DOHH2 (cell line): ENCODE data around the gene YWHAE.

Source experiments
- H3F3A ChIP-seq: fragments of 200-600 bp; sonication (generic), shearing (Covaris generic); 2 replicates; pipeline ENCODE4 v1.6.0; 2016; ENCODE audit warnings: antibody characterized with exemption, mild to moderate bottlenecking; ENCODE audit not compliant: control insufficient read depth, insufficient read depth
- H3K27ac ChIP-seq: fragments of 200-600 bp; sonication (generic); 2 replicates; pipeline ENCODE4 v1.5.1; 2014; ENCODE audit warnings: low read depth, mild to moderate bottlenecking, low read length, moderate library complexity
- H3K27me3 ChIP-seq: fragments of 200-600 bp; sonication (generic); 2 replicates; pipeline ENCODE4 v1.6.1; 2014; ENCODE audit warnings: mild to moderate bottlenecking, low read length, mixed read lengths; ENCODE audit not compliant: control insufficient read depth
- H3K36me3 ChIP-seq: fragments of 200-600 bp; sonication (generic); 2 replicates; pipeline ENCODE4 v1.6.1; 2014; ENCODE audit warnings: mild to moderate bottlenecking, low read length, moderate library complexity, mixed read lengths; ENCODE audit not compliant: control insufficient read depth
- H3K4me1 ChIP-seq: fragments of 200-600 bp; sonication (generic); 2 replicates; pipeline ENCODE4 v1.6.1; 2014; ENCODE audit warnings: mild to moderate bottlenecking, low read length, mixed read lengths; ENCODE audit not compliant: control insufficient read depth
- H3K4me2 ChIP-seq: fragments of 200-600 bp; sonication (generic); 2 replicates; pipeline ENCODE4 v1.6.0; 2014; ENCODE audit warnings: mild to moderate bottlenecking, low read length, moderate library complexity
- H3K4me3 ChIP-seq: fragments of 200-600 bp; sonication (generic); 2 replicates; pipeline ENCODE4 v1.5.1; 2014; ENCODE audit warnings: mild to moderate bottlenecking, low read length, mixed read lengths
- H3K79me2 ChIP-seq: fragments of 200-600 bp; sonication (generic); 2 replicates; pipeline ENCODE4 v1.6.1; 2014; ENCODE audit warnings: mild to moderate bottlenecking, low read length, mixed read lengths; ENCODE audit not compliant: control insufficient read depth
- H3K9me2 ChIP-seq: fragments of 200-600 bp; sonication (generic); replicated peaks from 2 replicates; pipeline ENCODE4 v1.6.1; 2014; ENCODE audit warnings: mild to moderate bottlenecking, low read length, mixed read lengths; ENCODE audit not compliant: control insufficient read depth
- H3K9me3 ChIP-seq: fragments of 200-600 bp; sonication (generic); 2 replicates; pipeline ENCODE4 v1.6.1; 2014; ENCODE audit warnings: antibody characterized with exemption, low read length, mixed read lengths; ENCODE audit not compliant: control insufficient read depth, insufficient read depth
- H4K20me1 ChIP-seq: fragments of 200-600 bp; sonication (generic); 2 replicates; pipeline ENCODE4 v1.6.0; 2014; ENCODE audit warnings: low read depth, mild to moderate bottlenecking, antibody characterized with exemption, low read length, moderate library complexity; ENCODE audit not compliant: control insufficient read depth, insufficient read depth
- CTCF ChIP-seq: fragments of 200-600 bp; sonication (generic); IDR thresholded peaks from one replicate; pipeline ENCODE4 v1.5.1; 2014; ENCODE audit warnings: antibody characterized with exemption, mild to moderate bottlenecking, low read depth, low read length; ENCODE audit not compliant: poor library complexity, severe bottlenecking
- EZH2phosphoT487 ChIP-seq: fragments of 200-600 bp; sonication (generic); IDR thresholded peaks from 2 replicates; pipeline ENCODE4 v1.6.1; 2017; ENCODE audit warnings: borderline replicate concordance, mild to moderate bottlenecking, antibody characterized with exemption, low read length, moderate library complexity, mixed read lengths

Gene YWHAE

GRCh38 chr17:1315891-1316403 lies 84.1 kb downstream of the YWHAE start:
- Histone ChIP-seq H3K27me3 (peaks cover 5% of the 10 kb centered on the region; the same call in 1 of the 2 replicates), H3K79me2 (no peaks in the 10 kb centered on the region), H3K4me3 (no peak overlapping the region), H3F3A (no peaks in the 10 kb centered on the region), H4K20me1 (no peaks in the 10 kb centered on the region), H3K27ac (no peak overlapping the region), H3K9me2 (no peaks in the 10 kb centered on the region), H3K4me2 (no peak overlapping the region), H3K36me3 (no peaks in the 10 kb centered on the region), H3K9me3 (no peaks in the 10 kb centered on the region), H3K4me1 (no peaks in the 10 kb centered on the region)
- TF ChIP-seq CTCF (no peak), EZH2phosphoT487 (no peak)

GRCh38 chr17:1315409-1315808 lies 84.6 kb downstream of the YWHAE start:
- H3K4me1 ChIP-seq, result no peaks in the 10 kb centered on the region
- no peaks in the 10 kb centered on the region for H3K9me2 ChIP-seq
- no peaks in the 10 kb centered on the region for H4K20me1 ChIP-seq
- peaks cover 5% of the 10 kb centered on the region; the same call in 1 of the 2 replicates for H3K27me3 ChIP-seq
- H3K4me2 ChIP-seq, result no peak overlapping the region
- H3K9me3 ChIP-seq, result no peaks in the 10 kb centered on the region
- no peak overlapping the region for H3K4me3 ChIP-seq
- H3K79me2 ChIP-seq, result no peaks in the 10 kb centered on the region
- H3F3A ChIP-seq, result no peaks in the 10 kb centered on the region
- H3K36me3 ChIP-seq, result no peaks in the 10 kb centered on the region
- no peak overlapping the region for H3K27ac ChIP-seq
- no peak for TF ChIP-seq EZH2phosphoT487
- TF ChIP-seq CTCF, result no peak

GRCh38 chr17:1313270-1314005 lies 86.6 kb downstream of the YWHAE start:
- no peaks in the 10 kb centered on the region for H3K4me1 ChIP-seq
- no peaks in the 10 kb centered on the region for H3K9me3 ChIP-seq
- H3K27ac ChIP-seq, result no peak overlapping the region
- no peaks in the 10 kb centered on the region for H3K79me2 ChIP-seq
- TF ChIP-seq CTCF, result no peak
- H4K20me1 ChIP-seq, result no peaks in the 10 kb centered on the region
- no peak overlapping the region for H3K4me2 ChIP-seq
- no peaks in the 10 kb centered on the region for H3K36me3 ChIP-seq
- H3K27me3 ChIP-seq, result no peaks in the 10 kb centered on the region
- no peak overlapping the region for H3K4me3 ChIP-seq
- no peaks in the 10 kb centered on the region for H3K9me2 ChIP-seq
- no peaks in the 10 kb centered on the region for H3F3A ChIP-seq
